ENCODE results near the gene NUCKS1.

Gene NUCKS1

DNA sequence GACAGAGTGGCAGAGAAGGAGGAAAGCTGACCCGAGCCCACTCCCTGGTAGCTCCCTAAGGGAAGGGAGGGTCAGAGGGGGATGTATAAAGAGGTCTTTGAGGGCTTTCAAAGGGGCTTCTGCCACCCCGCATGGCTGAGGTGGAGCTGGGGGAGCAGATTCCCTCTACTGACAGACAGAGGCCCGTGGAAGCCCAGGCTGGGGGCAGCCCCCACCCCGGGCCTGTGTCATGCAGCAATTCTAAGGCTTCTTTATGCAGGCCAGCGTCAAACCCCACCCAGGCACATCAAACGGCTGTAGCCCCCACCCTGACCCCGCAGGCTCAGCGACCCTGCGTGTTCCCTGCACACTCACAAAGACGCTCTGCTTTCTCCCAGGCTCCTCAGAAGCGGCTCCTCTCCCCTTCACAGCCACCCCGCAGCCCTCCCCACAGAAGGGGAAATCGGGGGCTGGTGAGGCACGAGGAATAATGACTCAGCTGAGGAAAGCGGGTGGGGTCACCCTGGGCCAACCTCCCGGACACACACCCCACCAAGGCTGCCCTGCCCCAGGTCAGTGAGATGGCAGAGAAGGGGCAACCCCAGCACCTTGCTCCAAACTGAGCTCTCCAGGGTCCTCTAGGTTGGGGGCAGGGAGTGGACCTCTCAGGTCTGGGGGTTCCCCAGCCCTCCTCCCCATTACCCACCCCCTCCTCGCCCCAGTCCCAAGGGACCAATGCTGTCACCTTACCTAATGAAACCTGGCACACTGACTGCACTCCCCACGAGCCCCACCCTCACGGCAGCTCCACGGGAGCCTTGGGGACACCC lies 80.4 kb downstream of the NUCKS1 start:
- no peak for DNase-seq (ENCODE audit: low spot score)

DNA sequence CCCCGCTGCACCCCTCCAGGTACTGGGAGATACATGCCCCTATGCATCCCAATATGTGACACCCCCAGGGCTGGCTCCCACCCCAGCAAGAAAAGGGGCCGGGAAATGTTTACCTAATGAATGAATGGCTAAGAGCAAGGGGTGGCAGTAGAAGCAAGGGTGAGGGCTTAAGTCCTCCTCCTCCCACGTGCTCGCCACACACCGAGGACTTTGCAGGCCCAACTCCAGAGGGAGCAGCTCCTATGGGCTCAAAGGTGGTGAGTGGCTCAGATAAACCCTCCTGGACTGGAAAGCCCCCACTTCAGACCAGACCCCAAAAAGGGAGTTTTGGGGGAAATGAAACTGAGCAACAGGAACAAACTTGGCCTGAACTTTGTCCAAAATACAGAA lies 81.0 kb downstream of the NUCKS1 start:
- DNase-seq (ENCODE audit: low spot score): no peak

DNA sequence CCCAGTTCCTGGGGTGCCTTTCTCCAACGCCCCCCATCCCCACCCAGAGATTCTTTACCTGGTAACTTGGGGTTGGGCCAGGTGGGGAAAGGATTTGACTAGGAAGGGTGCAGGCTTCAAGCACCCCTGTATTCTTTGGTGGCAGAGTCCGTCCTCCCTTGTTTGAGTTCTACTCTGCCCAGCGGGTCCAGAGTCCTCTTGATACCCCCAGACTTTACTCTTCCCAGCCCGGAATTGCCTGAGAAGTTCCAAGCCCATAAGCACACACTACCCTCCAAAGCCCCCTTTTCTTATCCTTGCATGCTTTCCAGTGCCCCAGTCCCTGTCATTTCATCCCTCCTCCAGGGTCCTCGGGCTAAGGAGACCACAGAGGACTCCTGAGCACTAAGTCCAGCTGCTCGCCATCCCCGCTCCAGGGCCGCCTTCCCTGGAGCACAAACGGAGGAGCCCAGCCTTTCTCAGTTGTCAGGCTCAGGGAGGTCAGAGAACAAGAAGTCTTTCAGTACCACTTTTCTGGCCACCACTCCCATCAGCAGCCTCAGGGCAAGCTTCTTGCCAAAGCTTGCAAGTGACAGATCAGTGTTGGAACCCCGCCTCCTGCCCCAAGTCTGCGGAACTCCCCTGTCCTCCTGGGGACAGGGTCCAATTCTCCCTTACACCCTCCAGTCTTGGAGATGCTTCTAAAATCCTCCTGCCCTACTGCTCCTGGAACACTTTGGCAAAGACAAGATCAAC lies 81.9 kb downstream of the NUCKS1 start:
- no peak for DNase-seq (ENCODE audit: low spot score)

DNA sequence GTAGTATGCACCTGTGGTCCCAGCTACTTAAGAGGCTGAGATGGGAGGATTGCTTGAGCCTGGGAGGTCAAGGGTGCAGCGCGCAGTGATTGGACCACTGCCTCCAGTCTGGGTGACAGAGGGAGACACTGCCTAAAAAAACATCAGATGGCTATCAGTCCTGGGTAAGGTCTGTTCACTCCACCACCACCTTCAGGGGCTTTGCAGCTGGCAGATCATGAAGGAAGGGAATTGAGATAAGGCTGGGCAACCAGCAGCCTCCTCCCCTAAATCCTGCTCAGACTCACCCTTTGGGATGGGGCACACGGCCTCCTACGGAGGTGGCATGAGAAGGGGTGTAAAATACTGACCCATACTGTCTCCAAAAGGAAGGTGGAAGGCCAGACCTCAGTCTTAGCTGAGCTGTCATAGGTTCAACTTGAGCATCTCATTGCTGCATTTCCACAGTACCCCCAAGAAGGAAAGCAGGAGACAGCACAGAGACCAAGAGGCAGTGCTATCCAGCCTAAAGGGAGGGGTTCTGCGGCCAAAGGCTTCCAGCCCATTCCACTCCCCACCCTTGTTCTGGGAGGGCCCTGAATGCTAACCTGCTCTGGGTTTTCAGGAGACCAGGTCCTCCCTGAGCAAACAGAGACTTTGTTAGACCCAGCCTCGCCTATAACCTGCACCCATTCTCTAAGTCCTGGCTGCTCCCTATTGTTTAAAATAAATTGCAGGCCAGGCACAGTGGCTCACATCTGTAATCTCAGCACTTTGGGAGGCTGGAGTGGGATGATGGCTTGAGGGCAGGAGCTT lies 83.4 kb downstream of the NUCKS1 start:
- no peak for DNase-seq (ENCODE audit: low spot score)

DNA sequence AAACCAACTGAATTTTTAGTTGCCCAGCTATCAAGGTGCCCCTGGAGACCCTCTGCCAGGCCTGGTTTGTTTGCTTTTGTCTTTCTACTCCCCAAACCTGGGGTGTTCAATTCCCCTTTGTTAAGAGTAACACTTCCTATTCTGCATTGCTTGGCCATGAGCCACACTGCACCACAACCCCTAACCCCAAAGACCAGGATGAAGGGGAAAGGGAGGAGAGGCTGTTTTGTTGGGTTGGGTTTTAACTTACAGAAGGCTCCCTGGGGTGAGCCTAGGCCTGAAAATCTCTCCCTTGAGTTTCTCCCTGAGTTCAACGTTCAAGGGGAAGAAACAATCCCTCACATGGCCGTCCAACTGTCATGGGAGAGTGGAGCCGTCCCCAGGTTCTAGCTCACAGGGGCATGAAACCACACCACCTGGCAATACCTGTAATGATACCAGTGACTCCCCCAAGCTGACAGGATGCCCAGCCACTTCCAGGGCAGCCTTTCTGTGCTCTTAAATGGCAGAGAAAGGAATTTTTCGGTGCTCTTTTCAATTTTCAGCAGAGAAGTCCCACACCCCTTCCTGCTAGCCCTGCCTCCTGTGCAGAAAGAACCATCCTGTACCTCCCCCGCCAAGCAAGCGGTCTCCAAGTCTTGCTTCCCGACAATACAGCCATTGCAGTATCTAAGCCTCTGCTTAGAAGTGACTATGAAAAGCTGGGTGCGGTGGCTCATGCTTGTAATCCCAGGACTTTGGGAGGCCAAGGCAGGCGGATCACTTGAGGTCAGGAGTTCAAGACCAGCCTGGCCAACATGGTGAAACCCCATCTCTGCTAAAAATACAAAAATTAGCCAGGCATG lies 84.6 kb downstream of the NUCKS1 start:
- DNase-seq (ENCODE audit: low spot score): no peak

DNA sequence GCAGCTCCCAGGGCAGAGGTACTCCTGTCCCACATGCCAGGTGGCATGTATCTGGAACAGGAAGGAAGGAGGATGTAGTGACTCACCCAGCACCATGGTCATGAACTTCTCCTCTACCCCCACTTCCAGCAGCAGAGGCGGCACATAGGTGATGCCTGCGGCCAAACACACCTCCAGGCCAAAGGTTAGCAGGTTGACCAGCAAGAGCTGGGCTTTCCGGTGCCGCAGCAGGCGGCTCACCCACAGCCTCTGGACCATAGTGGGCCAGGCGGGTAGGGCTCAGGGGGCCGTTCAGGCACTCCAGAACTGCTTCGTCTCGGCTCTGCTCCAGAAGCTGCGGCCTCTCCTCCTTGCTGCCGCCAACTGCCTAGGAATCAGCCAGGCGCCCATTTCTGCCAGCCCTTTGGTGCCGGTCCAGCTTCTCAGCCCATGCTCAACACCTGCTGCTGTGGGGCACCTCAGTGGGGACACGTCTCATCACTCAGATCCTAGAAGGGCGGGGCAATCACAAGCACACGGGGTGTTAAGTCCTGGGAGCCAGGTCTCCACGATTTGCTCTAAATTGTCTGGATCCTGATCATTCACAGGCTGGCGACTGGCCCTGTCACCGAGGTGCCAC lies 85.5 kb downstream of the NUCKS1 start:
- no peak for DNase-seq (ENCODE audit: low spot score)

DNA sequence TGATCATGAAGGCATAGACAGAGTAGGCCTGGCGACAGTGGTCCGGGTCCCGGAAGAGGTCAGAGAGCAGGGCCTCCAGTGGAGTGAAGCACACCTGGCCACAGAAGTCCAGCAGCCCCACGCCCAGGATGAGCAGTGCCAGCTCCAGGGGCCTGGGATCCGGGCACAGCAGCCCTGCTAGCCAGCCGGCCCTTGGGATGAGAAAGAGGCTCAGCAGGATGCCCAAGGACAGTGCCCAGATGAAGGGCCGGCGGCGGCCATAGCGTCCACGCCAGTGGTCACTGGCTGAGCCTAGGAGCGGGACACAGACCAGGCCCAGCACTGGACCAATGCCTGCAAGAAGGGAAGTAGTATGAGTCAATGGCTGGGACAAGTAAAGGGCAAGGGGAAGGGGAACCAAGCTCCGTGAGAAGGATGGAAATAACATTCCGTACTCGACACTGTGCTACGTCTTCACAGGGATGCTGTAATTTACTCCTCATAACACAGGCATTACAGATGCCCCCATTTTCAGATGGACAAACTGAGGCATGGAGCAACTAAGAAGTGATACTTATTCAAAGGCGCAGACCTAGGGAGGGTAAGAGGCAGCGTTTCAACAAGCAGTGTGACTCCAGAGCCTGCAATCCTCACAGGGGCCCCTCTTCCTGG lies 86.6 kb downstream of the NUCKS1 start:
- DNase-seq (ENCODE audit: low spot score): no peak

All from hepatic stellate cell (primary cell).